Measurements from ENCODE around the gene PRSS33. TPM values are rescaled to one million over a fixed set of nuclear protein-coding genes. Genes with fewer than 3 reads are reported as not detected.

The PRSS33 gene
- polyA plus RNA-seq, 2 of the 4 experiments (the other 2 are of a cell fraction): 0.04 TPM; not detected in 1

DNA sequence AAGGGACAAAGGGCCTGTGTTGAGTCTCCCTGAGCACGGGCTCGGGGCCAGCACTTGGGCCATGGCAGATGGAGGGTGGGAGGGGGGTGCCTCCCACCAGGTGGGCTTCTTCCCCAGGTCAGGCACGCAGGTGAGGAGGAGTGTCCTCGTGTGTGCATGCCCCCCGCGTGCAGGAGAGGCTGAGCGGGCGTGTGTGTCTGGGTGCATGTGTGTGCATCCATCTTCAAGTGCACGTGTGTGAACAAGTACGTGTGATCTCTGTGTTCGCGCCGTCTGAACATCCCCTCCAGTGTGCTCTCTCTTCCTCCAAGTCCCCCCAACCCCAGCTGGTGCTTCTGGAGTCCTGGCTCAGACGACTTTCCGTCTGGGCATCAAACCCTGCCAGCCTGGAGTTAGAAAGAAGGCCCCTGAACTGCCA, 40.0 kb upstream of the PRSS33 start:
- no peak for FAIRE-seq
- TF ChIP-seq CHD4 (IDR thresholded peaks at IDR 0.05; ENCODE audit: borderline replicate concordance) (no peak), HDAC2 (IDR thresholded peaks at IDR 0.05) (no peak), POLR2AphosphoS2 (conservative IDR thresholded peaks at IDR 0.05; ENCODE audit: low read length) (no peak), CBX8 (IDR thresholded peaks at IDR 0.05) (no peak), JUN (IDR thresholded peaks at IDR 0.05) (no peak), CBX2 (IDR thresholded peaks at IDR 0.05; ENCODE audit: borderline replicate concordance, low read depth) (no peak), USF2 (IDR thresholded peaks at IDR 0.05) (no peak), TFCP2L1 (CRISPR knock-in tag; IDR thresholded peaks at IDR 0.05) (no peak), GATA3 (IDR thresholded peaks at IDR 0.05; ENCODE audit: borderline replicate concordance) (no peak), RNF2 (IDR thresholded peaks at IDR 0.05; ENCODE audit: borderline replicate concordance, low read depth) (no peak), EHMT2 (IDR thresholded peaks at IDR 0.05; ENCODE audit: low read depth) (no peak)
- TF ChIP-seq, protein P1, sequence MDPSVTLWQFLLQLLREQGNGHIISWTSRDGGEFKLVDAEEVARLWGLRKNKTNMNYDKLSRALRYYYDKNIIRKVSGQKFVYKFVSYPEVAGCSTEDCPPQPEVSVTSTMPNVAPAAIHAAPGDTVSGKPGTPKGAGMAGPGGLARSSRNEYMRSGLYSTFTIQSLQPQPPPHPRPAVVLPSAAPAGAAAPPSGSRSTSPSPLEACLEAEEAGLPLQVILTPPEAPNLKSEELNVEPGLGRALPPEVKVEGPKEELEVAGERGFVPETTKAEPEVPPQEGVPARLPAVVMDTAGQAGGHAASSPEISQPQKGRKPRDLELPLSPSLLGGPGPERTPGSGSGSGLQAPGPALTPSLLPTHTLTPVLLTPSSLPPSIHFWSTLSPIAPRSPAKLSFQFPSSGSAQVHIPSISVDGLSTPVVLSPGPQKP (IDR thresholded peaks at IDR 0.05; ENCODE audit: low read depth, low read length): no peak
- ATAC-seq: no peak
- Histone ChIP-seq H3K27ac (no peak overlapping the region; a peak in 1 of 6 replicates), H3K4me3 (no peak overlapping the region), H3K4me2 (no peak overlapping the region), H3K4me1 (peaks cover 7% of the 10 kb centered on the region; the same call in 1 of the 3 replicates), H3K9me3 (no peaks in the 10 kb centered on the region)
- 77% methylated on average over 14 of the region's 15 CpGs for WGBS (ENCODE audit: missing lambda C conversion rate)
- no peak for DNase-seq (ENCODE audit: low read depth in 1 of 2, low spot score in 1 of 2)
- ChIA-PET POLR2A (no interaction called here), CTCF (interaction anchor here (1.9 to 5.0 kb wide), 2 partner anchors 12 to 41 kb away, joined by 8 to 31 read pairs; no protein-coding TSS in a partner anchor)

- no peak for ATAC-seq
- CTCF ChIA-PET: interaction anchor here (0.9 to 5.0 kb wide), 4 partner anchors 12 to 50 kb away, joined by 3 to 31 read pairs (median 6); partner anchors contain the start of gene ELOB
- no peak for FAIRE-seq
Observed at GRCh38 chr16:2826591-2827373, 39.4 kb upstream of the PRSS33 start.

More at GRCh38 chr16:2826591-2827373, 39.4 kb upstream of the PRSS33 start:
- WGBS (ENCODE audit: missing lambda C conversion rate): 67% methylated on average over 14 of the region's 19 CpGs
- POLR2A ChIA-PET: no interaction called here
- H3K4me2 ChIP-seq: no peak overlapping the region
- no peaks in the 10 kb centered on the region for H3K9me3 ChIP-seq
- peaks cover 7% of the 10 kb centered on the region; the same call in 1 of the 3 replicates for H3K4me1 ChIP-seq
- DNase-seq (ENCODE audit: low read depth in 1 of 2, low spot score in 1 of 2): no peak
- peak overlapping the region in 1 of 2 experiments; percentile 25; a peak in 1 of 6 replicates for H3K27ac ChIP-seq
- TF ChIP-seq EHMT2 (IDR thresholded peaks at IDR 0.05; ENCODE audit: low read depth): no peak
- no peak for TF ChIP-seq GATA3 (IDR thresholded peaks at IDR 0.05; ENCODE audit: borderline replicate concordance)
- TF ChIP-seq CHD2 (IDR thresholded peaks at IDR 0.05; ENCODE audit: low read length, partially characterized antibody): no peak
- TF ChIP-seq HOXB13 (CRISPR knock-in tag; IDR thresholded peaks at IDR 0.05; ENCODE audit: low read depth): no peak
- TF ChIP-seq, protein P2, sequence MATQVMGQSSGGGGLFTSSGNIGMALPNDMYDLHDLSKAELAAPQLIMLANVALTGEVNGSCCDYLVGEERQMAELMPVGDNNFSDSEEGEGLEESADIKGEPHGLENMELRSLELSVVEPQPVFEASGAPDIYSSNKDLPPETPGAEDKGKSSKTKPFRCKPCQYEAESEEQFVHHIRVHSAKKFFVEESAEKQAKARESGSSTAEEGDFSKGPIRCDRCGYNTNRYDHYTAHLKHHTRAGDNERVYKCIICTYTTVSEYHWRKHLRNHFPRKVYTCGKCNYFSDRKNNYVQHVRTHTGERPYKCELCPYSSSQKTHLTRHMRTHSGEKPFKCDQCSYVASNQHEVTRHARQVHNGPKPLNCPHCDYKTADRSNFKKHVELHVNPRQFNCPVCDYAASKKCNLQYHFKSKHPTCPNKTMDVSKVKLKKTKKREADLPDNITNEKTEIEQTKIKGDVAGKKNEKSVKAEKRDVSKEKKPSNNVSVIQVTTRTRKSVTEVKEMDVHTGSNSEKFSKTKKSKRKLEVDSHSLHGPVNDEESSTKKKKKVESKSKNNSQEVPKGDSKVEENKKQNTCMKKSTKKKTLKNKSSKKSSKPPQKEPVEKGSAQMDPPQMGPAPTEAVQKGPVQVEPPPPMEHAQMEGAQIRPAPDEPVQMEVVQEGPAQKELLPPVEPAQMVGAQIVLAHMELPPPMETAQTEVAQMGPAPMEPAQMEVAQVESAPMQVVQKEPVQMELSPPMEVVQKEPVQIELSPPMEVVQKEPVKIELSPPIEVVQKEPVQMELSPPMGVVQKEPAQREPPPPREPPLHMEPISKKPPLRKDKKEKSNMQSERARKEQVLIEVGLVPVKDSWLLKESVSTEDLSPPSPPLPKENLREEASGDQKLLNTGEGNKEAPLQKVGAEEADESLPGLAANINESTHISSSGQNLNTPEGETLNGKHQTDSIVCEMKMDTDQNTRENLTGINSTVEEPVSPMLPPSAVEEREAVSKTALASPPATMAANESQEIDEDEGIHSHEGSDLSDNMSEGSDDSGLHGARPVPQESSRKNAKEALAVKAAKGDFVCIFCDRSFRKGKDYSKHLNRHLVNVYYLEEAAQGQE (IDR thresholded peaks at IDR 0.05): no peak
- no peak for TF ChIP-seq SREBF2 (IDR thresholded peaks at IDR 0.05)
- TF ChIP-seq EP300 (IDR thresholded peaks at IDR 0.05): no peak
- TF ChIP-seq PBX3 (IDR thresholded peaks at IDR 0.05): no peak
- TF ChIP-seq CBX8 (IDR thresholded peaks at IDR 0.05): no peak
- TF ChIP-seq E2F6 (IDR thresholded peaks at IDR 0.05; ENCODE audit: borderline replicate concordance, low read depth): no peak
- no peak for TF ChIP-seq PHF8 (IDR thresholded peaks at IDR 0.05; ENCODE audit: borderline replicate concordance, low read depth)
- no peak for TF ChIP-seq ZNF302 (CRISPR knock-in tag; IDR thresholded peaks at IDR 0.05)
- no peak overlapping the region for H3K4me3 ChIP-seq
